Neural cell (in vitro differentiated cells): ENCODE data around the gene BBS1. TPM values are rescaled to one million over a fixed set of nuclear protein-coding genes. Genes with fewer than 3 reads are reported as not detected.
A peak's percentile ranks its signal among the peaks of the same experiment; 100 is the strongest.

ENCODE experiments used
- H2AFZ ChIP-seq: fragments of 200-600, 300-800 bp; sonication (generic), shearing (Covaris generic); 2 replicates; pipeline ENCODE4 v1.6.0; 2014; ENCODE audit warnings: low read depth, mild to moderate bottlenecking, antibody characterized with exemption, low read length, moderate library complexity
- H3F3A ChIP-seq: fragments of 200-600 bp; shearing (Covaris generic); 2 replicates; pipeline ENCODE4 v1.6.1; 2016; ENCODE audit warnings: mild to moderate bottlenecking, moderate library complexity, mixed read lengths, antibody characterized with exemption, low read length; ENCODE audit not compliant: insufficient read depth, poor library complexity, severe bottlenecking
- H3K27ac ChIP-seq: fragments of 200-600, 300-800 bp; sonication (generic), shearing (Covaris generic); 2 replicates; pipeline ENCODE4 v1.5.1; 2014; ENCODE audit warnings: mild to moderate bottlenecking, low read length, moderate library complexity
- H3K27me3 ChIP-seq: fragments of 300-800, 200-600 bp; sonication (generic), shearing (Covaris generic); 2 replicates; pipeline ENCODE4 v1.6.0; 2014; ENCODE audit warnings: mild to moderate bottlenecking, low read depth, low read length, moderate library complexity; ENCODE audit not compliant: insufficient read depth
- H3K36me3 ChIP-seq: fragments of 300-800, 200-600 bp; sonication (generic), shearing (Covaris generic); 2 replicates; pipeline ENCODE4 v1.5.1; 2014; ENCODE audit warnings: mild to moderate bottlenecking, antibody characterized with exemption, low read length, moderate library complexity; ENCODE audit not compliant: insufficient read depth
- H3K4me2 ChIP-seq: fragments of 300-800, 200-600 bp; sonication (generic), shearing (Covaris generic); 2 replicates; pipeline ENCODE4 v1.6.0; 2014; ENCODE audit warnings: mild to moderate bottlenecking, low read length
- H3K4me3 ChIP-seq: fragments of 300-800, 200-600 bp; sonication (generic), shearing (Covaris generic); 2 replicates; pipeline ENCODE4 v1.5.1; 2014; ENCODE audit warnings: mild to moderate bottlenecking, low read length, moderate library complexity
- H3K79me2 ChIP-seq: fragments of 200-600 bp; shearing (Covaris generic); replicated peaks from 2 replicates; pipeline ENCODE4 v1.6.0; 2014; ENCODE audit warnings: mild to moderate bottlenecking, low read length, moderate library complexity; ENCODE audit not compliant: insufficient read depth
- H3K9ac ChIP-seq: fragments of 300-800, 200-600 bp; sonication (generic), shearing (Covaris generic); 2 replicates; pipeline ENCODE4 v1.6.1; 2016; ENCODE audit warnings: mild to moderate bottlenecking, low read length, mixed read lengths
- H3K9me2 ChIP-seq: fragments of 200-600 bp; shearing (Covaris generic); 2 replicates; pipeline ENCODE4 v1.6.1; 2016; ENCODE audit warnings: mild to moderate bottlenecking, low read length, mixed read lengths; ENCODE audit not compliant: insufficient read depth
- H3K9me3 ChIP-seq: fragments of 200-600, 300-800 bp; sonication (generic), shearing (Covaris generic); 2 replicates; pipeline ENCODE4 v1.6.1; 2016; ENCODE audit warnings: mild to moderate bottlenecking, mixed run types, low read length, moderate library complexity, mixed read lengths
- H4K20me1 ChIP-seq: fragments of 200-600 bp; shearing (Covaris generic); 2 replicates; pipeline ENCODE4 v1.6.1; 2016; ENCODE audit warnings: mild to moderate bottlenecking, mixed run types; ENCODE audit not compliant: insufficient read depth
- CTCF ChIP-seq: fragments of 450-650 bp; IDR thresholded peaks from 2 replicates; pipeline ENCODE4 v1.5.1; 2014; ENCODE audit warnings: antibody characterized with exemption, mild to moderate bottlenecking, moderate library complexity; ENCODE audit not compliant: poor library complexity, severe bottlenecking
- EP300 ChIP-seq: fragments of 450-650 bp; conservative IDR thresholded peaks from 2 replicates; pipeline ENCODE4 v1.6.1; 2014; ENCODE audit warnings: antibody characterized with exemption, mild to moderate bottlenecking, moderate library complexity; ENCODE audit not compliant: poor library complexity, severe bottlenecking
- EZH2 ChIP-seq: fragments of 200-600, 300-800 bp; shearing (Covaris generic), sonication (generic); IDR thresholded peaks from 2 replicates; pipeline ENCODE4 v1.6.1; 2014; ENCODE audit warnings: antibody characterized with exemption, low read length, borderline replicate concordance, mild to moderate bottlenecking; ENCODE audit not compliant: insufficient read depth, poor library complexity, severe bottlenecking
- POLR2AphosphoS5 ChIP-seq: IDR thresholded peaks from 2 replicates; pipeline ENCODE4 v1.6.1; 2012
- RAD21 ChIP-seq: fragments of 450-650 bp; conservative IDR thresholded peaks from 2 replicates; pipeline ENCODE4 v1.6.1; 2014; ENCODE audit warnings: antibody characterized with exemption, mild to moderate bottlenecking, moderate library complexity
- REST ChIP-seq: IDR thresholded peaks from 2 replicates; pipeline ENCODE4 v1.6.1; 2012; ENCODE audit warnings: borderline replicate concordance
- SMC3 ChIP-seq: fragments of 450-650 bp; conservative IDR thresholded peaks from 2 replicates; pipeline ENCODE4 v1.6.1; 2014; ENCODE audit warnings: antibody characterized with exemption, mild to moderate bottlenecking, moderate library complexity; ENCODE audit not compliant: poor library complexity
- TAF1 ChIP-seq: IDR thresholded peaks from 2 replicates; pipeline ENCODE4 v1.6.1; 2012; ENCODE audit warnings: low read depth
- polyA plus RNA-seq: library from polyadenylated mRNA; depleted of rRNA; stranded (reverse); fragments of >200 nt; gene quantifications from 2 replicates; pipeline ENCODE4 v1.2.3, GENCODE V29; 2014

BBS1 gene
- polyA plus RNA-seq, 1 donor from 2014 or later, result 69.5 TPM

GRCh38 chr11:66478729-66479393 is 31.6 kb upstream of the BBS1 start:
- H3K36me3 ChIP-seq, result no peaks in the 10 kb centered on the region
- no peak overlapping the region for H2AFZ ChIP-seq
- H3F3A ChIP-seq, result no peaks in the 10 kb centered on the region
- peak overlapping the region; percentile 86 for H3K27ac ChIP-seq
- H3K4me2 ChIP-seq, result peak overlapping the region; percentile 71
- H3K4me3 ChIP-seq, result peak overlapping the region; percentile 95
- no peaks in the 10 kb centered on the region for H3K9me3 ChIP-seq
- H3K9ac ChIP-seq, result peak overlapping the region; percentile 93
- TF ChIP-seq EP300 (no peak), EZH2 (no peak), POLR2AphosphoS5 (no peak), SMC3 (peak; percentile 48), RAD21 (peak; percentile 45), CTCF (peak; percentile 64)
- H3K27me3 ChIP-seq, result no peaks in the 10 kb centered on the region
- H4K20me1 ChIP-seq, result no peaks in the 10 kb centered on the region
- no peaks in the 10 kb centered on the region for H3K9me2 ChIP-seq
- H3K79me2 ChIP-seq, result peaks cover 7% of the 10 kb centered on the region

- Histone ChIP-seq H3K36me3 (no peaks in the 10 kb centered on the region), H3K27me3 (no peaks in the 10 kb centered on the region), H4K20me1 (no peaks in the 10 kb centered on the region), H3K9me2 (no peaks in the 10 kb centered on the region), H2AFZ (peak overlapping the region; percentile 83), H3K9me3 (no peaks in the 10 kb centered on the region), H3K27ac (peak overlapping the region; percentile 86), H3K4me3 (peak overlapping the region; percentile 95), H3K79me2 (peaks cover 7% of the 10 kb centered on the region), H3K4me2 (peak overlapping the region; percentile 71), H3K9ac (peak overlapping the region; percentile 93), H3F3A (no peaks in the 10 kb centered on the region)
- TF ChIP-seq TAF1, result peak; percentile 30
- TF ChIP-seq REST, result no peak
- no peak for TF ChIP-seq EZH2
- no peak for TF ChIP-seq CTCF
- TF ChIP-seq POLR2AphosphoS5, result no peak
These were observed 30.9 kb upstream of the BBS1 start for GRCh38 chr11:66479394-66480116.
